IPS DF 6.9 (cell line): ENCODE measurements around the gene PRG3.

Experiments used
- DNase-seq: peaks from one replicate; pipeline ENCODE4 v3.0.0-alpha.2; 2013; ENCODE audit warnings: low read depth, low spot score
- H3K27ac ChIP-seq: one replicate; pipeline ENCODE4 v1.5.1; 2013; ENCODE audit warnings: low read length, control low read depth
- H3K27me3 ChIP-seq: 2 replicates; pipeline ENCODE4 v1.6.1; 2013; ENCODE audit warnings: mild to moderate bottlenecking, low read length; ENCODE audit not compliant: control insufficient read depth, insufficient read depth
- H3K36me3 ChIP-seq: 2 replicates; pipeline ENCODE4 v1.6.1; 2013; ENCODE audit warnings: low read length; ENCODE audit not compliant: control insufficient read depth, insufficient read depth
- H3K4me1 ChIP-seq: 2 replicates; pipeline ENCODE4 v1.6.1; 2013; ENCODE audit warnings: low read length; ENCODE audit not compliant: control insufficient read depth, insufficient read depth
- H3K4me3 ChIP-seq: 2 replicates; pipeline ENCODE4 v1.5.1; 2013; ENCODE audit warnings: mild to moderate bottlenecking, low read length
- H3K9me3 ChIP-seq: 2 replicates; pipeline ENCODE4 v1.6.1; 2013; ENCODE audit warnings: low read length, inconsistent platforms; ENCODE audit not compliant: control insufficient read depth, insufficient read depth
- WGBS: extraction: QIAGEN DNeasy Blood & Tissue Kit; methylation state at CpG from one replicate; pipeline ENCODE4 v1.1.7; 2013; ENCODE audit warnings: mixed read lengths, missing lambda C conversion rate; ENCODE audit not compliant: insufficient read length, insufficient coverage; 5-methylcytosine and 5-hydroxymethylcytosine counted together

PRG3 gene

DNA sequence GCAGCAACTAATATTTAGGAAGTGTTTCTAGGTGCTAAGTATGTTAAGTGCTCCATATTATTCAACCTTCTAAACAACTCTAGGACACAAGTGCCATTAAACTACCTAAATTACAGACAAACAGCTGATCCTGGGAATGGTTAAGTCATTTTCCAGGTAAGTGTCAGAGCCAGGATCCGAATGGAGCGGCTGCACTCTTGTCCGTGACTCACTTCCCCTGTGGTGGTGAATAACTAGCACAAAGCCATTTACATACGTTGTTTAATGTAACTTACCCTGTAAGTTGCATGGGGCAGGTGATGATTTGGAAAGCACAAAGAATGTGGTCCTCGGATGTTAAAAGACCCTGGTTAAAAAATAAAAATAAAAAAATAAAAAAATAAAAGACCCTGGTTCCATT, 18.3 kb upstream of the PRG3 start:
- no peak overlapping the region for H3K27ac ChIP-seq
- H3K27me3 ChIP-seq, result no peaks in the 10 kb centered on the region
- no peak for DNase-seq
- H3K4me1 ChIP-seq, result no peaks in the 10 kb centered on the region
- no peak overlapping the region for H3K4me3 ChIP-seq
- WGBS, result no CpG with 5 or more reads among the region's 5 CpGs
- no peaks in the 10 kb centered on the region for H3K36me3 ChIP-seq
- no peaks in the 10 kb centered on the region for H3K9me3 ChIP-seq

- Histone ChIP-seq H3K4me3 (no peak overlapping the region), H3K27me3 (no peaks in the 10 kb centered on the region), H3K4me1 (no peaks in the 10 kb centered on the region), H3K9me3 (no peaks in the 10 kb centered on the region), H3K27ac (no peak overlapping the region), H3K36me3 (no peaks in the 10 kb centered on the region)
- no peak for DNase-seq
- WGBS, result no CpG with 5 or more reads among the region's 4 CpGs
These were observed 16.5 kb upstream of the PRG3 start for GRCh38 chr11:57397394-57397990.

DNA sequence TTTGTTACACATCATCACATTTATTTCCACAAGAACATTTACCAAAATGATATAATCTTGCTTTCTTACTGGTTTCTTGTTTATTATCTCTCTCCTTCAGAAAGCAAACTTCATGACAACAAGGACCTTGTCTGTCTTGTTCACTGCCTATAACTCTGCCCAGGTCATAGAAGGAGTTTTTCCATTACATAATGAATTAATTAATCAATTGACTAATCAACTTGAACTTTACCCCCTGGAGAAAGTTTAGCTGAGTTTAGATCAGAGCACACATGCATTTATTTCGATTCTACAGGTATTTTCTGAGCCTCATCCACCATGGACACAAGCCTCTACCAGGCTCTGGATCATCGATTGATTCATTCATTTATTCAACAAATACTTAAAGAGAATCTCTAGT, 15.8 kb upstream of the PRG3 start:
- no peak overlapping the region for H3K27ac ChIP-seq
- H3K9me3 ChIP-seq, result no peaks in the 10 kb centered on the region
- no peak for DNase-seq
- no peaks in the 10 kb centered on the region for H3K36me3 ChIP-seq
- H3K4me3 ChIP-seq, result no peak overlapping the region
- H3K4me1 ChIP-seq, result no peaks in the 10 kb centered on the region
- no CpG with 5 or more reads among the region's 2 CpGs for WGBS
- no peaks in the 10 kb centered on the region for H3K27me3 ChIP-seq

DNA sequence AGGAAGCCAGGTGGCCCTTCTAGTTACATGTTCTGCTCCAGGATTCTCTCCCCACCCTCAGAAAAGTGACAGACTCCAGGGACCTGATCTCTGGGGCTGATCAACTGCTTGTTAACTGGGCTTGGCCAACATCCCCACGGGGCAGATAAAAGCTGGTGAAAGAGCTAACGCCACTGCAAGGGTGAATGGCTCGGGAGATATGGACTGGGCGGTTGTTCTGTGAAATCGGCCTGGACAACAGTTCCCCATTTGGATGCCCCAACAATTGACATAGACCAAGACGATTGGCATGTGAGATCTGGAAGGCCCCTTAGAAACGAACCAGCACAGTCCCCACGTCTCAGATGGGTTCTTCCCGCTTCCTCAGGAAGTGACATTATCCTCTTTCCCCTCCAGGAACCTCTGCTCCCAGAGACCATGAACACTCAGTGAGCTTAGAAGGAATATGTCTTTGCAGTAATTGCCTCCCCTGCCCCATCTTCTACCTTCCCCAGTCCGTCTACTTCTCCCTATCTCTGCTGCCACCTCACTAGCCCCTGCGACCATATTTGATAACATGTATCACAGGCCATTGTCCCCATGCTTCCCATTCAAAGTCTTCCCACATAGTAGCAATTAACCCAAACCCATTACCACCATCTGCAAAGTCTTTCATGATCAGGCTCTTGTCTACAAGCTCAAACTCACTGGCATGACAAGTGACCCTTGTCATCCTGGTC, 15.1 kb upstream of the PRG3 start:
- no peaks in the 10 kb centered on the region for H3K27me3 ChIP-seq
- H3K36me3 ChIP-seq, result no peaks in the 10 kb centered on the region
- H3K4me3 ChIP-seq, result no peak overlapping the region
- no peak overlapping the region for H3K27ac ChIP-seq
- no peaks in the 10 kb centered on the region for H3K4me1 ChIP-seq
- no CpG with 5 or more reads among the region's 11 CpGs for WGBS
- H3K9me3 ChIP-seq, result no peaks in the 10 kb centered on the region
- no peak for DNase-seq

DNA sequence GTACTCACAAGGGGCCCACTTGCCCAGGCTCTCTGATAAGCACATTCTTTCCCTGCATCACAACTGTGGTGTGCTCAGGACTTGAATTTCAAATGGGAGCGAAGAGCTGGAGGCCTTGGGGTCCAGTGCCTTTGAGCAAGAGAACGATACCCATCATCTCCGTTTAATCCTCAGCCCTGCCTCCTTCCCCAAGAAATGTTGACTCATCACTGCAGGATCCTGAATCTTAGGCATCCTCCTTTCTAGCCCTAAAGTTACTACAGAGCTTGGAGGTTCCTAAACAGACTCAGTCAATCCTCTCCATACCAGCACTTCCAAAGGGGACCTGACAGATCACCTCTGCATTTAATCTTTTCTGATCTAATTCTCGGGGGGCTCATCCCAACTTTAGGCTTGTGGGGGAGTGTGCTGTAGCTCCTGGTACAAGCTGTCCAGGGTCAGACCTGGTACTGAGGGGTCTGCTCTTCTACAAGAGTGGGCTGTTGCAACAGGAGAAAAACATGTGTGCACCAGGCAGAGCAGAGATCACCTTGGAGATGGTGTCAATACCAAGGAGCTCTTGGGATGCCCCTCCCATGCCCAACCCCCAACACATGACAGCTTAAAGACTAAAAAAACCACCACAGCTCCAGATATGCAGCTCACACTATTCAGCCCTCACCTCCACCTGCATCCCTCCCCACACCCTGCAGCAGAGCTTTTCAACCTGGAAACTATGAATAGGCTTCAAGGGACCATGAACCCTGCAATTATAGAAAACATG, 13.4 kb upstream of the PRG3 start:
- Histone ChIP-seq H3K27ac (no peak overlapping the region), H3K4me1 (no peaks in the 10 kb centered on the region), H3K27me3 (no peaks in the 10 kb centered on the region), H3K36me3 (no peaks in the 10 kb centered on the region), H3K4me3 (no peak overlapping the region), H3K9me3 (no peaks in the 10 kb centered on the region)
- DNase-seq, result no peak
- WGBS, result no CpG with 5 or more reads among the region's 4 CpGs

DNA sequence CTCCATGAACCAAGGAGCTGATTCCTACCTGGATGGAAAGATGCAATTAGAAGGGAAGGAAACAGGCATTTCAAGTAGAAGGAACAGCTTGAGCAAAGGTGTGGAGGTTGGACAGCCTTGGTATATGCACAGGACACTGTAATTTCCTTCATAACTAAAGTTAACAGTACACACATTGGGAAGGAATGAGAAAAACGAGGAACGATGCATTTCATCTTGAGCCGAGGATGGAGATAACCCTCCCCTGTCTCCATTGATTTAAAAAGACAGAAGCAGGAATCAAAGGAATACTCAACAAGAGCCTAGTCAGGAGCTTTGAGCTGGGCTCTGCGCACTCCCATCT, 11.8 kb upstream of the PRG3 start:
- WGBS, result no CpG with 5 or more reads among the region's 4 CpGs
- H3K36me3 ChIP-seq, result no peaks in the 10 kb centered on the region
- DNase-seq, result no peak
- no peaks in the 10 kb centered on the region for H3K9me3 ChIP-seq
- H3K4me1 ChIP-seq, result no peaks in the 10 kb centered on the region
- no peak overlapping the region for H3K27ac ChIP-seq
- H3K27me3 ChIP-seq, result no peaks in the 10 kb centered on the region
- H3K4me3 ChIP-seq, result no peak overlapping the region

DNA sequence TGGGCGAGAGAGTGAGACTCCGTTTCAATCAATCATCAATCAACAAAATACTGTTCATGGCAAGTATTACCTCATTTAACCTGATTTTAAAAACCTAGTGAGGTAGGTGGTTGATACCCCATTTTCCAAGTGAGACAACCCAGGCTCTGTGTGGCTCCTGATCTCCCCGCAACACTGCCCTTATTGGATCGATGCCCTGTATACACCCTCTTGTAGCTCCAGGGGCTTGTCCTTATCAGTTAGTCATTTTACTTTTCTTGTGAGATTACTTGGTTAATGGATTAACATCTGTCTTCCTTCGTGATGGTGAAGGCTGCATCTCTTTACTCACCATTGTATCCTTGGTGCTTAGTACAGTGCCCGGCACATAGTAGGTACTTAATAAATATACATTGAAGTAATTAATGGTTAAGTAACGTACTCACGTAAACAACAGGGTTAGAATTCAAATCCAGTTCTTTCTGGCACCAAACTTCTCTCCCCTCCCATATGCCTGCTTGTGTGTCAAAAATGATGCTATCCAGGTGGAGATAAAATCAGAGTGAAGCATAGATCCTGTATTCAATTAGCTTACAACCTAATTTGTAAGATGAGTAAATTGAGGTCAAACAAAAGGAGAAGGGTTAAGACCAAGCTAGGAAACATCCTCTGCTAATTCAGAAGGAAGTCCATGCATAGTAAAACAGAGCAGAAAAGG, 11.3 kb upstream of the PRG3 start:
- Histone ChIP-seq H3K27ac (no peak overlapping the region), H3K36me3 (no peaks in the 10 kb centered on the region), H3K4me1 (no peaks in the 10 kb centered on the region), H3K4me3 (no peak overlapping the region), H3K9me3 (no peaks in the 10 kb centered on the region), H3K27me3 (no peaks in the 10 kb centered on the region)
- no peak for DNase-seq
- no CpG with 5 or more reads among the region's 8 CpGs for WGBS

- Histone ChIP-seq H3K9me3 (no peaks in the 10 kb centered on the region), H3K27me3 (no peaks in the 10 kb centered on the region), H3K4me3 (no peak overlapping the region), H3K27ac (no peak overlapping the region), H3K4me1 (no peaks in the 10 kb centered on the region), H3K36me3 (no peaks in the 10 kb centered on the region)
- no CpG with 5 or more reads among the region's 2 CpGs for WGBS
- DNase-seq, result no peak
These were observed 10.6 kb upstream of the PRG3 start for GRCh38 chr11:57391539-57391938.

DNA sequence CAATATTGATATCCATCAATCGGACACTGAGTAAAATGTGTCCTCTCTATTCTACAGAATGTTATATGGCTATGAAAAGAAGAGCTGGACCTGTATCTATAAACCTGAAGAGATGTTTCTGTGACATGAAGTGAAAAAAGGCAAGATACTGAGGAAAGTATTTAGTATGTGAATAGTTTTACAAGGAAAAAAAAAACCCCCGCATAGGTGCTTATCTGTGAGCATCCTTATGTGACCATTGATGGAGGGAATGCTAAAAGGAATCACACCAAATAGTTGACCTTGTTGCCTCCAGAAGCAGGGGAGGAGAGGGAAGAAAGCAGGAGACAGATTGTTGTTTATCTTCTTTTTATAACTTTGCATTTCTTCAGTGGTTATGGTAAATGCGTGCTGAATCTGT, 10.2 kb upstream of the PRG3 start:
- Histone ChIP-seq H3K4me3 (no peak overlapping the region), H3K36me3 (no peaks in the 10 kb centered on the region), H3K4me1 (no peaks in the 10 kb centered on the region), H3K9me3 (no peaks in the 10 kb centered on the region), H3K27me3 (no peaks in the 10 kb centered on the region), H3K27ac (no peak overlapping the region)
- DNase-seq, result no peak
- no CpG with 5 or more reads among the region's 3 CpGs for WGBS

DNA sequence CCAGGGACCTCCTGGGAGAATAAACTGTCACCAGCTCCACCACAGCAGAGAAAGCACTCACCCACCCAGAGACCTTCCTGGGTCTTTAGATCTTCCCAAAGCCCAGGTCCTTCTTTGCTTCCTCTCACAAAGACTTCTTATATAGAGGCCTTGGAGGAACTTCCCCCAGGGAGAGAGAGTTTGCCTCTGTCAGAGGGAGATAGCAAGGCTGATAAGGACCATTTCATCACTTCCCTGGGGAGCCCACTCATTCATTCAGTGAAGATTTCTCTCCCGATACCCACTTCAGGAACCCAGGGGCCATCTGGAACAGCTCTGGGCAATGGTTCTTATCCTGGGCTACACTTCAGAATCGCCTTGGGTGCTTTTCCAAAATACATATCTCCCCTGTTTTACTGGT, 9.6 kb upstream of the PRG3 start, which contains the start of gene PRG2:
Gene PRG2 (minus strand): TSS at position 116 of the 400 bp plus-strand sequence. CDS start 706 bp downstream, outside the sequence.
- H3K4me1 ChIP-seq, result no peaks in the 10 kb centered on the region
- H3K36me3 ChIP-seq, result no peaks in the 10 kb centered on the region
- H3K9me3 ChIP-seq, result no peaks in the 10 kb centered on the region
- H3K27ac ChIP-seq, result no peak within 1 kb of the TSS
- no peak for DNase-seq
- WGBS, result no CpG with 5 or more reads among the region's 2 CpGs
- H3K27me3 ChIP-seq, result no peaks in the 10 kb centered on the region
- no peak within 1 kb of the TSS for H3K4me3 ChIP-seq
